Body of pancreas (tissue), 4 donors: ENCODE results near the gene TMEM245.

ENCODE experiments used
- POLR2A ChIP-seq, 3 donors: fragments of 450-650 bp; IDR thresholded peaks; one replicate each; pipeline ENCODE4 v1.6.1; 2016; ENCODE audit warnings: antibody characterized with exemption in 3 of 3, mild to moderate bottlenecking in 2 of 3
- TF ChIP-seq, protein P1 (sequence below), 7 experiments: fragments of 450-650 bp in 4 of 7; fragments of 200-600 bp in 3 of 7; sonication (generic) in 3 of 7; IDR thresholded peaks; one replicate each; pipeline ENCODE4 v1.5.1; 2016 to 2019; ENCODE audit warnings: antibody characterized with exemption in 7 of 7

DNA sequence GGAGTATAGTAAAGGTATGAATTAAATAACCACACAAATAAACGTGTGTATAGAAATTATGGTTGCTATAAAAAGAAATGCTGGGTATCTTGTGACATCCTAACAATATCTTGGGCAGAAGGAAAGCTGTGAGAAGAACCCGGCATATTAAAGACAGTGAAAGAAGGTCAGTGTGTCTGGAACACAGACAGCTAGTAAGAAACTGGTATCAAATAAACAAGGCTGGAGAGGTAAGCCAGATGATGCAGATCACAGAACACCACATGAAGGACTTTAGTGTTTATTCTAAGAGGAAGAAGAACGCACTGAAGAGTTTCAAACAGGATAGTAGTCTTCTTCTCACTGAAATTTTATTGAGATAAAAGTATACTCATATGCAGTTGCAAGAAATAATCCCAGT lies 24.4 kb downstream of the TMEM245 start:
- TF ChIP-seq POLR2A (IDR thresholded peaks at IDR 0.05), result no peak
- TF ChIP-seq, protein P1, sequence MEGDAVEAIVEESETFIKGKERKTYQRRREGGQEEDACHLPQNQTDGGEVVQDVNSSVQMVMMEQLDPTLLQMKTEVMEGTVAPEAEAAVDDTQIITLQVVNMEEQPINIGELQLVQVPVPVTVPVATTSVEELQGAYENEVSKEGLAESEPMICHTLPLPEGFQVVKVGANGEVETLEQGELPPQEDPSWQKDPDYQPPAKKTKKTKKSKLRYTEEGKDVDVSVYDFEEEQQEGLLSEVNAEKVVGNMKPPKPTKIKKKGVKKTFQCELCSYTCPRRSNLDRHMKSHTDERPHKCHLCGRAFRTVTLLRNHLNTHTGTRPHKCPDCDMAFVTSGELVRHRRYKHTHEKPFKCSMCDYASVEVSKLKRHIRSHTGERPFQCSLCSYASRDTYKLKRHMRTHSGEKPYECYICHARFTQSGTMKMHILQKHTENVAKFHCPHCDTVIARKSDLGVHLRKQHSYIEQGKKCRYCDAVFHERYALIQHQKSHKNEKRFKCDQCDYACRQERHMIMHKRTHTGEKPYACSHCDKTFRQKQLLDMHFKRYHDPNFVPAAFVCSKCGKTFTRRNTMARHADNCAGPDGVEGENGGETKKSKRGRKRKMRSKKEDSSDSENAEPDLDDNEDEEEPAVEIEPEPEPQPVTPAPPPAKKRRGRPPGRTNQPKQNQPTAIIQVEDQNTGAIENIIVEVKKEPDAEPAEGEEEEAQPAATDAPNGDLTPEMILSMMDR (IDR thresholded peaks at IDR 0.05), result no peak
